MM.1S (cell line): ENCODE measurements around the gene EGFLAM.
"Not testable (repeated sequence)": the region's sequence is repeated elsewhere in the genome, so short reads cannot be mapped to it uniquely, and the experiment has no call there.

Experiments
- CTCF ChIP-seq: fragments of 300-600 bp; sonication (generic); IDR thresholded peaks from 2 replicates; pipeline ENCODE4 v1.5.1; 2016; ENCODE audit warnings: antibody characterized with exemption, low read length, mixed read lengths
- EZH2 ChIP-seq: fragments of 300-600 bp; sonication (generic); optimal IDR thresholded peaks from 2 replicates; pipeline ENCODE3; 2017; ENCODE audit warnings: low read depth, mild to moderate bottlenecking, antibody characterized with exemption, low read length, mixed read lengths
- EZH2phosphoT487 ChIP-seq: fragments of 300-600 bp; sonication (generic); IDR thresholded peaks from 2 replicates; pipeline ENCODE4 v1.6.1; 2018; ENCODE audit warnings: antibody characterized with exemption, low read length

- TF ChIP-seq CTCF, EZH2phosphoT487, EZH2: not testable (repeated sequence)
These were observed 157.4 kb downstream of the EGFLAM start for GRCh38 chr5:38415772-38416171.
